ENCODE data around the gene ANGEL1.
A peak's percentile ranks its signal among the peaks of the same experiment; 100 is the strongest.

ANGEL1 gene

DNA sequence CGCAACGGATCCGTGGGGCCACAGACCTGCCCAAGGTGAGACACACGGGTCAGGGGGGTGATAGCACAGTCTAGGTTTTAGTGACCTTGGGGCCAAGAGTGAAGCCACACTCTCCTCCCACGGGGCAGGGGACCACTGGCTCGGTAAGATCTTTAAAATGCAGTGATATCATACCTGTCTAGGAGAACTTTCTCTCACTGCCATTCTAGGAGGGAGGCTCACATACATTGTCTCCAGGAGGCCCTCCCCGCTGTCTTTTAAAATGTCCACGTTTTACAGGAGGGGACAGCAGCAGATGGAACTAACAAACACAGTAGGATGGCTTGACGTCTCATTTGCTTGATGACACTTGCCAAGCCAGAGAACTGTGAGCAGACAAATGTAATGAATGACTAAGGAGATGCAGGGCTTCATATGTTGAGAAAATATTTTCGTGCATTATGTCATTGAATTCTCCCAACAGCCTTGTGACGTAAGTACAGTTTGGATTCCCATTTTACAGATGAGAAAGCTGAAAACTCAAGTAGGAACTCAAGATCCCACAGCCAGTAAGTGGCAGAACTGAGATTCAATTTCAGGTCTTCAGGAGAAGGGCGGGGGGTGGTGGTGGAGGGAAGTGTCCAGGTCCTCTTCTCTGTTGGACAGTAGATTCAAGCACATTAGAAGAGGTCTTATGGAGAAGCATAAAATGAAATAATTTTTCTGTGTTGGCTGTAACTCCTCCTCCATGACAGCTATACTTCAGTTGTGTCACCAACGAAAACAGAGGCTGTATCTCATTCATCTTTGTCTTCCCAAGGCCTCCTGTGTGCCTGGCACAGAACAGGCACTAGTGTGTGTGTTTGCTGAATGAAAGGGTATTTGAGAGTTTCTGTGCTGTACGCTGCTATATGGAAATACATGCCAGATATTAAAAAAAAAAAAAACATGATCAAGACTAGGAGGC is 49.3 kb downstream of the ANGEL1 start:
- H3K4me3 ChIP-seq (ENCODE audit: low read depth, low read length) = no peak overlapping the region
- no peak for TF ChIP-seq CTCF (IDR thresholded peaks at IDR 0.05; ENCODE audit: borderline replicate concordance, insufficient read depth, low read depth, low read length)

DNA sequence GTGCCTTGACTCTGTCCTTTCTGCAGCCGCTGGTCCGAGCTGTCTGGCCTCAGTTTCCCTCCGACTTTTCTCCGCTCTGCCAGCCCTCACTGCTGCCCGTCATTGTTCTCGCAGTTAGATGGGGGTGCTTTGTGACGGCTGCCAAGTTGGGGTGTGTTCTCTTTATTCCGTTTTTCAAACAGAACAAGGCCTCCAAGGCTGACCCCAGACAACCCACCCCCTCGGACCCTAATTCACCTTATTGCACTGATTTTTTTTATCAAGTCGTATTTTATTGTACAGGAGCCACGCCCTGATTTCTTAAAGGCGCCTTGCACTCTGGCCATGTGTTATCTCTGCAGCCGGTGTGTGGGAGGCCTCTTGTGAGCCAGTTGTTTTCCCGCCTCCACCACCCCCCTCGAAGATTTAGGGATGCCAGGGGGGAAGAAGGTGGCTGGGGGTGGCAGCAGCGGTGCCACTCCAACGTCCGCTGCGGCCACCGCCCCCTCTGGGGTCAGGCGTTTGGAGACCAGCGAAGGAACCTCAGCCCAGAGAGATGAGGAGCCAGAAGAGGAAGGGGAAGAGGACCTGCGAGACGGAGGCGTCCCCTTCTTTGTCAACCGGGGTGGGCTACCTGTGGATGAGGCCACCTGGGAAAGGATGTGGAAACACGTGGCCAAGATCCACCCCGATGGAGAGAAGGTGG is 50.1 kb downstream of the ANGEL1 start:
- TF ChIP-seq CTCF (IDR thresholded peaks at IDR 0.05; ENCODE audit: borderline replicate concordance, insufficient read depth, low read depth, low read length) = no peak

DNA sequence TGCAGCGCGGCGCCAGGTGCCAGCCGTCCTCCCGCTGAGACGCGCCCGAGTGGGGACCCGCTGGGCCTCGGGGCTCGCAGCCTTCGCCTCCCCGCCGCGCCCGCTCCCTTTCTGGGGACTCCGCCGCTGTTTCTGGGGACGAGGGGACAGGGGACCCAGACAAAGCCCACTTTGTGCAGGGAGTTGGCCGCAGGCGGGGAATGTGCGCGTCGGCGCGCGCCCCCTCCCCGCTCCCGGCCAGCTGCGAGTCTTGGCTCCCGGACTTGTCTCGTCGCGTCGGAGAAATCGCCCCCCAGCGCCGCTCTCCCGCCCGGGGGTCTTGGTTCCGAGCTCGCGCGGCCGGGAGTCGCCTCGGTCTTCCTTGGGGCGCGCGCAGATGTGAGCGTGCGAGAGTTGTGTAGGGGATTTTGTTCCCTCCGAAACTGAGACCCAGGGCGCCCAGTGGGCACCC is 50.7 kb downstream of the ANGEL1 start:
- H3K4me3 ChIP-seq (ENCODE audit: low read depth, low read length) = peak overlapping the region; percentile 56

More for the DNA sequence above, 50.1 kb downstream of the ANGEL1 start:
- H3K4me3 ChIP-seq (ENCODE audit: low read depth, low read length) = no peak overlapping the region

DNA sequence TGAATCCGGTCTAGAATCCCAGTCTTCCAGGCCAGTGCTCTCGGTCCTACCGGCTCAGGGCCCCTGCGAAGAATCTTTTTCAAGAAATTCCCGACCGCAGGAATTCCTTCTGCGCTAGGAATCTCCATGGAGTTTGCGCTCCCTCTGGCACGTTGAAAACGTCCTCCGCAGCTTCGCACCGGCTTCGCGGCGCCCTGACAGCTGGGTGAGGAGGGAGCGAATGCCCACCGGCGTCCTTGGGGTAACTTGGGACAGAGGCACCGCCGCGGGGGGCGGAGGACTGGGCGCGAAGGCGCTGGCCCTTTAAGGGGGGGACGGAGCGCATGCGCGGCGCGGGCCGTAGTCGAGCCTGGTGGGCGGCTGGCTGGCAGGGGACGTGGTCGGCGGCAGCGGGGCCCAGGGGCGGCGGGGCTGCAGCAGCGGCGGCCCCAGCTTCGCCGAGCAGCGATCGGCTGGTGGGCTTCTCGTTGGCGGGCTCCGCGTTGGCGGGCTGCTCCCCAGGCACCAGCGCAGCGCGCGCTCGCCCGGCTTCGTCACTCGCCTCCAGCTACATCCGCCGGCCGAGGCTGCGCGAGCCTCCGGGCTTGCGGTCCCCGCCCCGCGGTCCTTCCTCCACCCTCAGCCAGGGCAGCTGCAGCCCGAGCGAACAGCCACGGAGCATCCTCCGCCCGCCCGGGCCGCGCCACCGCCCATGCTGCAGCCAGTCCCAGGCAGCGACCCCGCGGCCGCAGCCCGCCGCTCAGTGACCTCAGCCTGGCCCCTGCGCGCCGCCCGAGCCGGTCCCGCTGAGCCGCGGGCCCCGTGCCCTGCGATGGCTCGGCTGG is 51.3 kb downstream of the ANGEL1 start, which contains the start of gene VASH1:
VASH1 (plus strand) TSS at position 333 of the 824 bp plus-strand sequence. CDS start 1,354 bp downstream, outside the sequence.
- H3K4me3 ChIP-seq (ENCODE audit: low read depth, low read length) = peak within 1 kb of the TSS; percentile 56
- TF ChIP-seq CTCF (IDR thresholded peaks at IDR 0.05; ENCODE audit: borderline replicate concordance, insufficient read depth, low read depth, low read length) = no peak

More for the DNA sequence above, 50.7 kb downstream of the ANGEL1 start:
- no peak for TF ChIP-seq CTCF (IDR thresholded peaks at IDR 0.05; ENCODE audit: borderline replicate concordance, insufficient read depth, low read depth, low read length)

DNA sequence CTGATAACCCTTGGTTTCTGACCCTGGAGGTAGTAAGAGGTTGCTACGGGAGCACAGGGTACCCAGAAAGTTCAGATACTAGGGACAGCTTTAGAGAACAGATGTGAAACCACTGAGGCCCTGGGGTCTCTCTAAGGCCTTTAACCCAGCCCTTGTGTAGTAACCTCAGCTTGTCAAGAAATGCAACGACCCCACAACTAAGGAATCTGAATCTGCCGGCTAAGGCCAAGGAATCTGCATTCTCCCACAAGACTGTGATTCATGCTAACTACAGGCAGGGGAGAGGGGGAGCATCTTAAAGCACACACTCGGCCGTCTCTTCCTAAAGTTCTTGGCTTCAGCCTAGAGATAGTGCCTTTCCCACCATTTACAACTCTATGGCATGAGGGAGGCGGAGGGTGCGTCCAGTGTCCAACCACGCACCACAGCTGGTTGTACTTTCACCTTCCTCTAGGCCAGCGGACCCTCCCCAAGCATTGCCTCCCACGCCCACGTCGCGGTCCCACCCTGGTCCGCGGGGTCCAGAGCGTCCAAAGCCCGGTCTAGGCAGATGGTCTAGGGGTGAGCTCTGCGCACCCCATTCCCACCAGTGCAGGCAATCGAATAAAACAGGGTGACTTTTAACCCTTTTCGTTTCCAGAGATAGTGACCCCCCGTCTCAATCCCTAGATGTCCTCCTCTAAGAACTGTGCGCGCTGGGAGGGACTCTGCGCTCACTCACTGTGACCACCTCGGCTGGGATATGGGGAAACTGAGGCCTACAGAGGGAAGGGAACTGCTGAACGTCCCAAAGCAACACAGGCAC is 52.1 kb downstream of the ANGEL1 start:
- H3K4me3 ChIP-seq (ENCODE audit: low read depth, low read length) = peak overlapping the region; percentile 56

More for the DNA sequence above, 52.1 kb downstream of the ANGEL1 start:
- no peak for TF ChIP-seq CTCF (IDR thresholded peaks at IDR 0.05; ENCODE audit: borderline replicate concordance, insufficient read depth, low read depth, low read length)

All from GM12875 (cell line).